Loucy (cell line): ENCODE results near the gene MAPKAP1.

Experiments used
- H2AFZ ChIP-seq: fragments of 200-600 bp; sonication (generic); 2 replicates; pipeline ENCODE4 v1.6.0; 2016; ENCODE audit warnings: antibody characterized with exemption, mild to moderate bottlenecking, low read length, moderate library complexity
- H3F3A ChIP-seq: fragments of 200-600 bp; 2 replicates; pipeline ENCODE4 v1.6.0; 2016; ENCODE audit warnings: antibody characterized with exemption, low read depth, mild to moderate bottlenecking
- H3K27me3 ChIP-seq: fragments of 200-600 bp; sonication (generic); 2 replicates; pipeline ENCODE4 v1.6.1; 2014; ENCODE audit warnings: low read length, mild to moderate bottlenecking; ENCODE audit not compliant: insufficient read depth, poor library complexity, severe bottlenecking
- H3K36me3 ChIP-seq: fragments of 200-600 bp; sonication (generic); 2 replicates; pipeline ENCODE4 v1.6.1; 2016; ENCODE audit warnings: low read length; ENCODE audit not compliant: insufficient read depth
- H3K4me1 ChIP-seq: fragments of 200-600 bp; sonication (generic); 2 replicates; pipeline ENCODE4 v1.5.1; 2014; ENCODE audit warnings: low read length, mild to moderate bottlenecking; ENCODE audit not compliant: insufficient read depth, poor library complexity, severe bottlenecking
- H3K4me2 ChIP-seq: fragments of 200-600 bp; sonication (generic); 2 replicates; pipeline ENCODE4 v1.6.0; 2014; ENCODE audit warnings: antibody characterized with exemption, low read length, low read depth, mild to moderate bottlenecking; ENCODE audit not compliant: poor library complexity, severe bottlenecking
- H3K4me3 ChIP-seq: fragments of 200-600 bp; sonication (generic); 2 replicates; pipeline ENCODE4 v1.5.1; 2014; ENCODE audit warnings: low read length, mild to moderate bottlenecking, mixed read lengths; ENCODE audit not compliant: poor library complexity, severe bottlenecking
- H3K79me2 ChIP-seq: fragments of 200-600 bp; sonication (generic); 2 replicates; pipeline ENCODE4 v1.6.1; 2014; ENCODE audit warnings: low read length; ENCODE audit not compliant: insufficient read depth
- H3K9ac ChIP-seq: fragments of 200-600 bp; sonication (generic); 2 replicates; pipeline ENCODE4 v1.6.0; 2014; ENCODE audit warnings: mild to moderate bottlenecking, low read depth, low read length, moderate library complexity; ENCODE audit not compliant: poor library complexity, severe bottlenecking
- H3K9me2 ChIP-seq: fragments of 200-600 bp; sonication (generic); replicated peaks from 2 replicates; pipeline ENCODE4 v1.6.1; 2016; ENCODE audit warnings: low read depth, low read length, mixed read lengths
- H3K9me3 ChIP-seq: fragments of 200-600 bp; sonication (generic); 2 replicates; pipeline ENCODE4 v1.6.1; 2014; ENCODE audit warnings: mild to moderate bottlenecking, antibody characterized with exemption, low read length, low read depth; ENCODE audit not compliant: insufficient read depth
- H4K20me1 ChIP-seq: fragments of 200-600 bp; sonication (generic); 2 replicates; pipeline ENCODE4 v1.6.0; 2014; ENCODE audit warnings: antibody characterized with exemption, low read length, mild to moderate bottlenecking; ENCODE audit not compliant: insufficient read depth, poor library complexity, severe bottlenecking
- EZH2phosphoT487 ChIP-seq: fragments of 200-600 bp; IDR thresholded peaks from 2 replicates; pipeline ENCODE4 v1.6.1; 2018; ENCODE audit warnings: antibody characterized with exemption, mild to moderate bottlenecking, moderate library complexity, borderline replicate concordance
- TF ChIP-seq, protein P1 (sequence below): fragments of 200-600 bp; sonication (generic); conservative IDR thresholded peaks from 2 replicates; pipeline ENCODE4 v1.5.1; 2014; ENCODE audit warnings: mild to moderate bottlenecking, antibody characterized with exemption, low read length

MAPKAP1 gene

DNA sequence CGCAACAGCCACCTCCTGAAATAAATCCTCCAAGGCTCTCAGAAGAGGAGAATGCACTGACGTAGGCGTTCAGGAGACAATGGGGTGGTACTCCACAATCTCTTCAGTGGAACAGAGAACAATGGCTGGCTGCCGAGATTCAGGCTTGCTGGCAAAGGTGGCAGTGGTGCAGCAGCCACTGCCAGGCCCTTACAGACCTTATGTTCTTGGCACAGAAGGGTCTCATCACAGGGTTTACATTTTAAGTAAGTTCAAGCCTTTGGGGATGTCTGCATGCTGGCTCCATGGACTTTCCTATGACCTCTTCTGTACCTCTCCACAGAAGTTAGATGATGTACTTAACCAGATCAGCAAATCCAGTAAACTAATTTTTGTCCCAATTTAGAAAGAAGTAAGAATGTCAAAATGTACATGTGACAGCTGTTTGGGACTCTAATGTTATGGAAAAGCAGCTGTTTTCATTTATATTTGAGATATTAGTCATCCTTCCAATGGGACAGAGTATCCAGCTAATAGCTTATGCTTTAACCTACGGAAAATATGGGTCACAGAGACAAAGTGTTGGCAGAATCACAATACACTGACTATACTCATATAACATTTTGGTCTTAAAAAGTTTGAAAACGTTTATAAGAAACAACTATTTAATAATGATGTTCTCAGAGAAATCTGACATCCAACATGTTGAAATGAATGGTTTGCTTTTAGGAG lies 180.9 kb downstream of the MAPKAP1 start:
- TF ChIP-seq, protein P1, sequence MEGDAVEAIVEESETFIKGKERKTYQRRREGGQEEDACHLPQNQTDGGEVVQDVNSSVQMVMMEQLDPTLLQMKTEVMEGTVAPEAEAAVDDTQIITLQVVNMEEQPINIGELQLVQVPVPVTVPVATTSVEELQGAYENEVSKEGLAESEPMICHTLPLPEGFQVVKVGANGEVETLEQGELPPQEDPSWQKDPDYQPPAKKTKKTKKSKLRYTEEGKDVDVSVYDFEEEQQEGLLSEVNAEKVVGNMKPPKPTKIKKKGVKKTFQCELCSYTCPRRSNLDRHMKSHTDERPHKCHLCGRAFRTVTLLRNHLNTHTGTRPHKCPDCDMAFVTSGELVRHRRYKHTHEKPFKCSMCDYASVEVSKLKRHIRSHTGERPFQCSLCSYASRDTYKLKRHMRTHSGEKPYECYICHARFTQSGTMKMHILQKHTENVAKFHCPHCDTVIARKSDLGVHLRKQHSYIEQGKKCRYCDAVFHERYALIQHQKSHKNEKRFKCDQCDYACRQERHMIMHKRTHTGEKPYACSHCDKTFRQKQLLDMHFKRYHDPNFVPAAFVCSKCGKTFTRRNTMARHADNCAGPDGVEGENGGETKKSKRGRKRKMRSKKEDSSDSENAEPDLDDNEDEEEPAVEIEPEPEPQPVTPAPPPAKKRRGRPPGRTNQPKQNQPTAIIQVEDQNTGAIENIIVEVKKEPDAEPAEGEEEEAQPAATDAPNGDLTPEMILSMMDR = no peak
- TF ChIP-seq EZH2phosphoT487 = no peak
- H3K4me3 ChIP-seq = no peak overlapping the region
- no peaks in the 10 kb centered on the region for H3K79me2 ChIP-seq
- H3K4me2 ChIP-seq = no peak overlapping the region
- H3F3A ChIP-seq = no peaks in the 10 kb centered on the region
- H3K9ac ChIP-seq = no peak overlapping the region
- H3K36me3 ChIP-seq = peaks cover 4% of the 10 kb centered on the region; the same call in 1 of the 2 replicates
- H2AFZ ChIP-seq = no peak overlapping the region
- no peaks in the 10 kb centered on the region for H3K9me3 ChIP-seq
- peaks cover 27% of the 10 kb centered on the region for H3K4me1 ChIP-seq
- H3K9me2 ChIP-seq = no peaks in the 10 kb centered on the region
- H3K27me3 ChIP-seq = no peaks in the 10 kb centered on the region
- no peaks in the 10 kb centered on the region for H4K20me1 ChIP-seq

DNA sequence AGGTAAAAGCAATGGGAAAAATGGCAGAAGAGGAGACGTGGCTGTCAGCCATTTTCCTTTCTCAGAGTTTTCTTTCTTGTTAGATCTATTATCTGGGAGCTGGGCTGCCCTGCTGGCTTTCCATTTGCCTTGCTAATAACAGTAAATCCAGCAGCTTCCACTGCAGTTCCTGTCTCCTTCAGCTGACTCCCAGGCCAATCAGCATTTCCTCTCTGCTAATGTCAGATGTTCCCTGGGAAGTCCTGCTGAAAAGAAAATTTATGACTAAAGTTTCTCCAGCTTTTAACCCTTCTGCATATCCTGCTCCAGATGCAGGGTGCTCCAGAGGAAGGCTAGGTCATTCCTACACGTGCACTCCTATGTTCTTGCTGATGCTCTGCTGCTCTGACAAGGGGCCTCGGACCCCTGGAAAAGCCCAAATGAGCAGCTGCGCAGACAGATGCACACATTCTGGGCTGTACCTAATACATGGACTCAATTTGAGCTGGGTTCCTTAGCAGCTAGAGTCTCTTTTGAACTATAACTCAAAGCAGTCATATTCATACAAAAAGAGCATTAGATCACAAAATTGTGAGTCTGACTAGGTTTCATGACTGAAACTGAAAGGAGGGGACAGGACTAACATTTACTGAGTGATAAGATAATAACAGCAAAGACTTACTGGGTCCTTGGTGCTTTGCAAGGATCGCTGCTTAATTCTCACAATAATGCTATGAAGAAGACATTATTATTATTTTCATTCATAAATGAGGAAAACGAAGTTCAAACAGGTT lies 182.2 kb downstream of the MAPKAP1 start:
- Histone ChIP-seq H3F3A (no peaks in the 10 kb centered on the region), H2AFZ (no peak overlapping the region)
- no peak for TF ChIP-seq EZH2phosphoT487
- TF ChIP-seq, protein P1 = no peak

DNA sequence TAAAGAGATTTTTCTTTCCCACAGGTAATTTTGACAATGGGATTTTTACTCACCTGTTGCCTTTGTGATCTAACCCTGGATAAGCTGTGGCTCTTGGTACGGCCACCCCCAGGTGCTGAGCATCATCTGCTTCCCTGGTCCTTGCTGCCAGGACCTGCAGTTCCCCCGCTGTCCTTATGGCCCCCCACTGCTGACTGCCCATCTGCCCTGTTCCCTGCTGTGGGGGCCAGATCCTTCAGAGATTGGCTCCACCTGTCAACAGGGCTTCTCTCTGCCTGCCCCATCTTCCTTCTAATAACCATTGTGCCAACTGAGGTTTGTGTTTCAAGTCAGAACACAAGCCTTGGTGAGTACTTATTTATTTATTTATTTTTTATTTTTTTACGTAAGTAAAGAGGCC lies 183.3 kb downstream of the MAPKAP1 start:
- peaks cover 19% of the 10 kb centered on the region for H3K4me1 ChIP-seq
- H3K4me3 ChIP-seq = no peak overlapping the region
- peaks cover 4% of the 10 kb centered on the region; the same call in 1 of the 2 replicates for H3K36me3 ChIP-seq
- no peaks in the 10 kb centered on the region for H3K9me3 ChIP-seq
- no peak overlapping the region for H3K4me2 ChIP-seq
- H3K9me2 ChIP-seq = no peaks in the 10 kb centered on the region
- H3K9ac ChIP-seq = no peak overlapping the region
- no peaks in the 10 kb centered on the region for H4K20me1 ChIP-seq
- no peaks in the 10 kb centered on the region for H3F3A ChIP-seq
- H3K27me3 ChIP-seq = no peaks in the 10 kb centered on the region
- no peaks in the 10 kb centered on the region for H3K79me2 ChIP-seq
- TF ChIP-seq EZH2phosphoT487 = no peak
- TF ChIP-seq, protein P1 = no peak
- H2AFZ ChIP-seq = no peak overlapping the region

More for the DNA sequence above, 182.2 kb downstream of the MAPKAP1 start:
- Histone ChIP-seq H3K9me3 (no peaks in the 10 kb centered on the region), H3K9me2 (no peaks in the 10 kb centered on the region), H4K20me1 (no peaks in the 10 kb centered on the region), H3K27me3 (no peaks in the 10 kb centered on the region), H3K79me2 (no peaks in the 10 kb centered on the region), H3K36me3 (peaks cover 4% of the 10 kb centered on the region; the same call in 1 of the 2 replicates), H3K9ac (no peak overlapping the region), H3K4me3 (no peak overlapping the region), H3K4me1 (peaks cover 25% of the 10 kb centered on the region), H3K4me2 (no peak overlapping the region)
